ENCODE data around the gene MBTD1. TPM values are rescaled to one million over a fixed set of nuclear protein-coding genes. Genes with fewer than 3 reads are reported as not detected.

MBTD1 gene
- total RNA-seq, 4 donors from 2014 or later = 19.2 to 26.5 (median 25.6) TPM

DNA sequence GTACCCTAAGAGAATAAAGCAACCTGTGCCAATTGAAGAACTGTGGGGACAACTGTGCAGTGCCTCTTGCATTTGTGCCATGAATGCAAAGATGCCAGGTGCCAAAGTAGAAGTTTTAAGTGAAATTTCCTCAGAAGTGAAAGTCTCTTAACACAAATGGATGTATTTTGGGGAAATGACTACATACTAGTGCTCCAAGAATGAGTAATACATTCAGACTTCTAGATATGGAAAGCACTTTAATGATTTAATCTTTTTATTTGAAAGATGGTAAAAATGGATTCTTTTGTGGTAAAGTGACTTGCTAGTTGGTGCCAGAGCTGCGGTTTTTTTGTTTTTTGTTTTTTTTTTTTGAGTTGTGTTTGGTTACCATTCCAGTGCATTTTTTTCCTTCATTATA, 15.5 kb upstream of the MBTD1 start:
- TF ChIP-seq, protein P1, sequence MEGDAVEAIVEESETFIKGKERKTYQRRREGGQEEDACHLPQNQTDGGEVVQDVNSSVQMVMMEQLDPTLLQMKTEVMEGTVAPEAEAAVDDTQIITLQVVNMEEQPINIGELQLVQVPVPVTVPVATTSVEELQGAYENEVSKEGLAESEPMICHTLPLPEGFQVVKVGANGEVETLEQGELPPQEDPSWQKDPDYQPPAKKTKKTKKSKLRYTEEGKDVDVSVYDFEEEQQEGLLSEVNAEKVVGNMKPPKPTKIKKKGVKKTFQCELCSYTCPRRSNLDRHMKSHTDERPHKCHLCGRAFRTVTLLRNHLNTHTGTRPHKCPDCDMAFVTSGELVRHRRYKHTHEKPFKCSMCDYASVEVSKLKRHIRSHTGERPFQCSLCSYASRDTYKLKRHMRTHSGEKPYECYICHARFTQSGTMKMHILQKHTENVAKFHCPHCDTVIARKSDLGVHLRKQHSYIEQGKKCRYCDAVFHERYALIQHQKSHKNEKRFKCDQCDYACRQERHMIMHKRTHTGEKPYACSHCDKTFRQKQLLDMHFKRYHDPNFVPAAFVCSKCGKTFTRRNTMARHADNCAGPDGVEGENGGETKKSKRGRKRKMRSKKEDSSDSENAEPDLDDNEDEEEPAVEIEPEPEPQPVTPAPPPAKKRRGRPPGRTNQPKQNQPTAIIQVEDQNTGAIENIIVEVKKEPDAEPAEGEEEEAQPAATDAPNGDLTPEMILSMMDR (IDR thresholded peaks at IDR 0.05; ENCODE audit: low read depth) = no peak

DNA sequence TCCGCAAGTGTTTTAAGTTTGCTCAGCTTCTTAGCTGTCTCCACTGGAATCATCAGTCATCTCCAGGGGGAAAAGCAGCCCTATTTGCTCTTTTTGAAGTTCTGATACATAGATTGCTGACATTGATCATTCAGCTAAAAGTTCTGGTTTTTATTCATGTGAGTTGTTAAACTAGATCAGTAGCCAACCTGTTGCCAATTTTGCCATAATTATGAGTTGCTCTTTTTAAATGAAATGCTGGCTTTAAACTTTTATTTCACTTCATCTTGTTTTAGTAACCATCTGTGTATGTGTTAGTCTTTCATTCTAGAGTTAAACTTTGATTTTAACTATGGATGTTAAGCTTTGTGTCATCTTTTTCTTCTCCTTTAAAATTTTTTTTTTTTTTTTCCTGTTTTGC, 13.0 kb upstream of the MBTD1 start:
- TF ChIP-seq, protein P1 (IDR thresholded peaks at IDR 0.05; ENCODE audit: low read depth) = no peak

DNA sequence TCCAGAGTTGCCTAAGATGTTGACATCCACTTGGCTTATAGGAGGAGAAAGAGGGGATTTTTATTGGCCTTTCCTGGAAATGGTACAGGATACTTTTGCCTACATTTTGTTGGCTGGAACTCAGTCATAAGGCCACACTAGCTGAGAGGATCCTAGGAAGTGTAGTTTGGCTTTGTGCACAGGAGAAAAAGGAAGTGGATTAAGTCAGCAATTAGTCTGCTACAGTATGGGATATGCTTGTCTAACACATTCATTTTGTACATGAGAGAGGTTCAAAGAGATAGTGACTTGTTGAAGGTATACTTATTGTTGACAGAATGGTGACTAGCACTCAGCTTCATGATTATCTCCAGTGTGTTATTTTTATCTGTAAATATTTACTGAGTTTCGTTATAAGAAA, 10.8 kb upstream of the MBTD1 start:
- TF ChIP-seq, protein P1 (IDR thresholded peaks at IDR 0.05; ENCODE audit: low read depth) = no peak

DNA sequence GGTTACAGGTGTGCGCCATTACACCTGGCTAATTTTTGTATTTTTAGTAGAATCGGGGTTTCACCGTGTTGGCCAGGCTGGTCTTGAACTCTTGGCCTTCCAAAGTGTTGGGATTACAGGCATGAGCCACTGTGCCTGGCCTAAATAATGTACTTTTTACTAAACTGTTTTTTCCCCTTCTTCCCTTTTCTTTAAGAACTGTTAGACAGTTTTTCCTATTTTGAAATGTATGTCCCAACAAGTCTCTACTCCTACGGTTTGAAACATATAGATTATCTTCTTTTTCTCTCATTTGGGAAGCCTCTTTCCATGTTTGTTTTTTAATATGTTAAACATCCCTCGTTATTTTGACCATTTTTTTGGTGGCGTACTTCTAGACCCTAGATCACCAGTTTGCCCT, 10.1 kb upstream of the MBTD1 start:
- TF ChIP-seq, protein P1 (IDR thresholded peaks at IDR 0.05; ENCODE audit: low read depth) = no peak

DNA sequence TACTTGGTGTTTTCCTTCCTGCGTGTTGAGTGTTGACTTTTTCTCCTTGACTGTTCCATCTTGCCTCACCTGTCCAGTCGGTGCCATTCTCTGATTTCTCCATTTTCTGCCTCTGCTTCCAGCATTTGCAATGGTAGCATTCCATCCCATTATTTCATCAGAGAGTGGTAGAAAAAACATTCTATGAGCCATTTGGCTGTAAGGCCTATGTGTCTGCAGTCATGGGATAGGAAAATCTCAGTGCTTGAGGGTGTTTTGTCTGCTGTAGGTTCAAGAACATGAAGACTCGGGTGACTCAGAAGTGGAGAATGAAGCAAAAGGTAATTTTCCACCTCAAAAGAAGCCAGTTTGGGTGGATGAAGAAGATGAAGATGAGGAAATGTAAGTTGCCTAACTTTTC, 3.2 kb upstream of the MBTD1 start:
- TF ChIP-seq, protein P1 (IDR thresholded peaks at IDR 0.05; ENCODE audit: low read depth) = no peak

DNA sequence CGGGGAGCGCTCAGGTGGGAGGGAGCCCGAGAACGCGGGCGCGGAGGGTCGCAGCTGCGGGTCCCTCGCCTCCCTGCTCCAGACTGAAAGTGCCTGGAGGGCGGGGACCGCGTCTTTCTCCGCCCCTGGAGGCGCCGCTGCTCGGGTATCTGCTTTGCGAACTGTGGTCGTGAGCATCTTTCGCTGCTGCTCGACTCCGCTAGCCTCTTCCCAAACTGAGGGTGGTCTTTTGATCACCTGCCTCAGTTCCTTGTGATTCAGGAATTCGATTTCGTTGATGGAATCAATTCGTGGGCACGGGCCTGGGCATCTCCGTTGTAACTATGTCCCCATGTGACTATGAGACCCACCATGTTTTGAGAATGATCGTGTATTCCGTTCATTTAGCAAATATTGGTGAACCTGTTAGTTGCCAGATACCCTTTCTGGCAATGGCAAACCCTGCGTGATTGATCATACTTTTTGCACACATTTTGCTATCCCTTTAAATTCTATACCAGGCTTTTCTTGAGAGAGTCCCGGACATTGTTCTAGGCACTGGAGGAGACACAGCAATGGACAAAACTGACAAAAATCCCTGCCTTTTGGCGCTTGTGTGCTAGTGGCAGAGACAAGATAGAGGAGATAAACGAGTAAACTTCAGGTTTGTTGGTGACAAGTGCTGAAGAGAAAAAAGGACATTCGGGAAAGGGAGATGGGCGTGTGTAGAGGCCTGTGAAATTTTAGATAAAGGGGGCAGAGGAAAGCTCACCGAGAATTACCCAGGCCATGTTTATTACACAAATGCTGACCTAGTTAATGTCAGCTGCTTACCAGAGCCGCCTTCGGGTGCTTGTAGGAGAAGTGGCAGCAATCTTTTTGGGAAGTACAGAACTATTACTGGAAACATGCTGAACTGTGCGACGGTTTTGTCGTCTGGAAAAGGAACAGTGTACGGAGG, 1.4 kb upstream of the MBTD1 start:
- TF ChIP-seq, protein P1 (IDR thresholded peaks at IDR 0.05; ENCODE audit: low read depth) = no peak

DNA sequence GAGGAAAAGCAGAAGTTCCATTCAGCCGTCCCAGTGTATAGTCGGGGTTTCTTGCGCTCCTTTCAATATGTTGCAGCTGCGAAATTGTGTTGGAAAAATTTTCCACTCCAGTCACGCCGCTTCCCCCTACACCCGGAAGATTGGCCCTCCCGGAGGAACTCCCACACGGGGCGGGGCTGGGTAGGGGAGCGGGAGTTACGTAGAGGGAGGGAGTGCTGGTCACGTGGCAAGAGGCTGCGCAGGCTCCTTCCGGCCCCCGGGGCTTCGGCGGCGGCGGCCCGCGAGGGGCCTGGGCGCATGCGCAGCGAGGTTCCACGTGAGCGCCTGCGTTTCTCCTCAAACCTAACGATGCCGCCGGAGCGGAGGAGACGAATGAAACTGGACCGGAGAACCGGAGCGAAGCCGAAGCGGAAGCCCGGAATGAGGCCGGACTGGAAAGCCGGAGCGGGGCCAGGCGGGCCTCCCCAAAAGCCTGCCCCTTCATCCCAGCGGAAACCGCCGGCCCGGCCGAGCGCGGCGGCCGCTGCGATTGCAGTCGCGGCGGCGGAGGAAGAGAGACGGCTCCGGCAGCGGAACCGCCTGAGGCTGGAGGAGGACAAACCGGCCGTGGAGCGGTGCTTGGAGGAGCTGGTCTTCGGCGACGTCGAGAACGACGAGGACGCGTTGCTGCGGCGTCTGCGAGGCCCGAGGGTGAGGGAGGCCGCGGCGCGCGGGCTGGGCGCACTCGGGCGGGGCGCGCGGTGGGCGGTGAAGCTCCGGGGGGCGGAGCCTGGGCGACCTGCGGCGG, 581 bp upstream of the MBTD1 start, which contains the start of gene UTP18:
TSS of gene UTP18 (plus strand) at position 310 of the 787 bp plus-strand sequence. CDS start at position 349, 39 bp downstream.
- TF ChIP-seq, protein P1 (IDR thresholded peaks at IDR 0.05; ENCODE audit: low read depth) = no peak

Measured in subcutaneous adipose tissue (tissue), 4 donors.